DMS153 (cell line): ENCODE data around the gene EGLN1.

ENCODE experiments used
- DNase-seq: peaks from one replicate; lab custom pipeline; 2025; lab: John Stamatoyannopoulos, UW

The EGLN1 gene

GRCh38 chr1:231420959-231421545, 1.0 kb downstream of the EGLN1 start:
- DNase-seq = no peak

- DNase-seq = no peak
Measured at GRCh38 chr1:231420299-231420958, 1.7 kb downstream of the EGLN1 start.

GRCh38 chr1:231419738-231420298, 2.3 kb downstream of the EGLN1 start:
- DNase-seq = no peak

GRCh38 chr1:231419147-231419546, 2.9 kb downstream of the EGLN1 start:
- DNase-seq = no peak

GRCh38 chr1:231418741-231419107, 3.4 kb downstream of the EGLN1 start:
- DNase-seq = no peak

GRCh38 chr1:231418101-231418740, 3.9 kb downstream of the EGLN1 start:
- no peak for DNase-seq

GRCh38 chr1:231417513-231417912, 4.6 kb downstream of the EGLN1 start:
- no peak for DNase-seq

- DNase-seq = no peak
Measured at GRCh38 chr1:231416901-231417300, 5.2 kb downstream of the EGLN1 start.

- DNase-seq = no peak
Measured at GRCh38 chr1:231415018-231415583, 7.0 kb downstream of the EGLN1 start.

GRCh38 chr1:231414260-231415016, 7.6 kb downstream of the EGLN1 start:
- no peak for DNase-seq

GRCh38 chr1:231413749-231414082, 8.4 kb downstream of the EGLN1 start:
- DNase-seq = no peak

- no peak for DNase-seq
Measured at GRCh38 chr1:231411036-231411531, 11.0 kb downstream of the EGLN1 start.

GRCh38 chr1:231410036-231410612, 12.0 kb downstream of the EGLN1 start:
- no peak for DNase-seq

GRCh38 chr1:231408528-231409094, 13.5 kb downstream of the EGLN1 start:
- DNase-seq = no peak

- DNase-seq = no peak
Measured at GRCh38 chr1:231407547-231408396, 14.3 kb downstream of the EGLN1 start.

GRCh38 chr1:231407049-231407448, 15.0 kb downstream of the EGLN1 start:
- DNase-seq = no peak

GRCh38 chr1:231404318-231404717, 17.8 kb downstream of the EGLN1 start:
- no peak for DNase-seq

- no peak for DNase-seq
Measured at GRCh38 chr1:231401478-231401877, 20.6 kb downstream of the EGLN1 start.

GRCh38 chr1:231397886-231398671, 24.0 kb downstream of the EGLN1 start:
- DNase-seq = no peak

- DNase-seq = no peak
Measured at GRCh38 chr1:231396643-231397042, 25.4 kb downstream of the EGLN1 start.
